Muscle of leg (tissue), 11 donors: ENCODE measurements around the gene WASHC2A. TPM values are rescaled to one million over a fixed set of nuclear protein-coding genes. Genes with fewer than 3 reads are reported as not detected.
A peak's percentile ranks its signal among the peaks of the same experiment; 100 is the strongest.
"Not testable (repeated sequence)": the region's sequence is repeated elsewhere in the genome, so short reads cannot be mapped to it uniquely, and the experiment has no call there.

ENCODE experiments used
- DNase-seq: peaks from one replicate; pipeline ENCODE4 v3.0.0; 2013
- H3K27ac ChIP-seq: one replicate; pipeline ENCODE4 v1.5.1; 2013; ENCODE audit warnings: mild to moderate bottlenecking, low read length, control low read depth
- H3K27me3 ChIP-seq: one replicate; pipeline ENCODE4 v1.6.1; 2013; ENCODE audit warnings: low read length; ENCODE audit not compliant: control insufficient read depth, insufficient read depth
- H3K36me3 ChIP-seq: one replicate; pipeline ENCODE4 v1.6.1; 2013; ENCODE audit warnings: low read length; ENCODE audit not compliant: control insufficient read depth, insufficient read depth
- H3K4me1 ChIP-seq: one replicate; pipeline ENCODE4 v1.6.1; 2013; ENCODE audit warnings: low read length; ENCODE audit not compliant: control insufficient read depth, insufficient read depth
- H3K4me3 ChIP-seq: one replicate; pipeline ENCODE4 v1.5.1; 2013; ENCODE audit warnings: low read length, control low read depth
- H3K9me3 ChIP-seq: replicated peaks from 2 replicates; pipeline ENCODE4 v1.6.1; 2013; ENCODE audit warnings: low read depth, low read length; ENCODE audit not compliant: control insufficient read depth
- WGBS: methylation state at CpG from one replicate; pipeline ENCODE4 v1.1.5; 2013; ENCODE audit warnings: missing lambda C conversion rate; ENCODE audit not compliant: insufficient coverage; 5-methylcytosine and 5-hydroxymethylcytosine counted together
- polyA plus RNA-seq, 8 donors: library from polyadenylated mRNA; unstranded; fragments of 120-200 nt; gene quantifications; one replicate each; pipeline versions ENCODE4 v1.2.1 to v1.2.3, GENCODE V29; 2013; ENCODE audit warnings: inconsistent platforms in 1 of 8, low replicate concordance in 1 of 8; ENCODE audit not compliant: insufficient read length in 8 of 8, insufficient read depth in 1 of 8
- total RNA-seq: library from RNA; stranded (reverse); fragments of 120-200 nt; gene quantifications from one replicate; pipeline ENCODE4 v1.2.4, GENCODE V29; 2013

The WASHC2A gene
- total and polyA plus RNA-seq, 9 donors: 22.0 to 32.4 (median 25.2) TPM

DNA sequence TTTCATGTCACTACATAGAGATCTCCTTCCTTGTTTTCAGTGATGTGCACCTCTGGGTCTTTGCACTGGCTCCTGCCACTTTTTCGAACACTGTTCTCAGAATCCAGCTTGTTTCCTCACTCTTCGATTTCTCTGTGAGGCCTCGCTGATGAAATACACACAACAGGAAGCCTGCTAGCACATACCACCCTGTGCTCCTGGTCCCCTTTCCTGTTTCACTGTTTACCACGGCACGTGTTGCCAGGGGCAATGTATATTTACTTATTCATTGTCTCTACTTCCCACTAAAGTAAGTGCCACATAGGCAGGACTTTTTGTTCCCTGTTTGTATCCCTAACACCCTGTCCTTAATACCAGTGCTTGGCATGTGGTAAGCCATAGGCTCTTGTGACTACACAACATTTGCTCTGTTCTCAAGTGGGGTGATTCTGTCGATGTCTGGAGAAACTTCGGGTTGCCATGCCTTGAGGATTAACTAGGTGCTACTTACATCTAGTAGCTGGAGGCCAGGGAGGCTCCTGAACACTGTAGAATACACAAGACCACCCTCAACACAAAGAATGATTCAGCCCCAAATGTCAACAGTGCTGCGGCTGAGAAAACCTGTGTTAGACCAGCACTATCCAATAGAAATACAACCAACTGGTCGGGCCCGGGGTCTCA lies 75.9 kb downstream of the WASHC2A start:
- H3K27ac ChIP-seq, H3K36me3 ChIP-seq, H3K4me3 ChIP-seq, H3K9me3 ChIP-seq, H3K4me1 ChIP-seq, H3K27me3 ChIP-seq: not testable (repeated sequence)
- no CpG with 5 or more reads among the region's 10 CpGs for WGBS
- DNase-seq: peak; percentile 27

DNA sequence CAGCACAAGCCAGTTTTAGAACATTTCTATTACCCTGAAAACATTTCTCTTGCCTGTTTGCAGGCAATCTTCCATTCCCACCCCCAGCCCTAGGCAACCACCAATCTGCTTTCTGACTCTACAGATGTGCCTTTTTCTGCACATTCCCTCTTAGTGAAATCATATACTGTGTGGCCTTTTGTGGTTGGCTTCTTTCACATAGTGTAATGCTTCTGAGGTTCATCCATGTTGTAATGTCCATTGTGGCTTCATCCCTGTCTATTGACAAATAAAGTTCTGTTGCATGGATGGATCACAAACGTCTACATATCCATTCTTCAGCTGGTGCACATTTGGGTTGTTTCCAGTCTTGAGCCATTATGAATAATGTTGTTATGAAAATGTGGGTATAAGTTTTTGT lies 77.8 kb downstream of the WASHC2A start:
- not testable (repeated sequence) for DNase-seq, H3K4me1 ChIP-seq, H3K27ac ChIP-seq, H3K36me3 ChIP-seq, H3K27me3 ChIP-seq, H3K4me3 ChIP-seq, H3K9me3 ChIP-seq
- no CpG with 5 or more reads among the region's 1 CpG for WGBS

DNA sequence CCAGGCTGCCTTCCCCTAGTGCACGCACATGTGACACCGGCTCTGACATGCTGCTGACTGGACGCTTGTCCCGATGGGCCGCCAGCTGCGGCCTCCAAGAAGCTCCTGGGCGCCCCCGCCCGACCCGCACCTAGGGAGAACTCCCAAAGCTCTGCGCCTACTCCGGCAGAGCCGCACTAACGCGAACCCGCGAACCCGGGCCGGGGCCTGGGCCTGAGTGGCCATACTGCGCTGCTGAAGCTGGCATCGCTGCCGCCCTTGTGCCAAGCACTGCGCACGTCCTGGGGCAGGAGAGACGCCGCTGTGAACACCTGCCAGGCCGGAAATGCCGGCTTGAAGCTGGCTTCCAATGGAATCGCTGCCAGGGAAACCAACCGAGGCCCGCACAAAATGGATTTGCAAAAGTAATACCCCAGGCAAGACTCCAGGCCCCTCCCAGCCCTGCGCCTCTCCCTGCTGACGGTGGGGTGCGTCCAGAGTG lies 85.1 kb downstream of the WASHC2A start:
- Histone ChIP-seq H3K9me3 (no peaks in the 10 kb centered on the region), H3K36me3 (no peaks in the 10 kb centered on the region), H3K4me1 (no peaks in the 10 kb centered on the region), H3K4me3 (no peak overlapping the region), H3K27me3 (peaks cover 6% of the 10 kb centered on the region), H3K27ac (no peak overlapping the region)
- 2% methylated on average over 33 of the region's 34 CpGs for WGBS
- DNase-seq: peak; percentile 5

DNA sequence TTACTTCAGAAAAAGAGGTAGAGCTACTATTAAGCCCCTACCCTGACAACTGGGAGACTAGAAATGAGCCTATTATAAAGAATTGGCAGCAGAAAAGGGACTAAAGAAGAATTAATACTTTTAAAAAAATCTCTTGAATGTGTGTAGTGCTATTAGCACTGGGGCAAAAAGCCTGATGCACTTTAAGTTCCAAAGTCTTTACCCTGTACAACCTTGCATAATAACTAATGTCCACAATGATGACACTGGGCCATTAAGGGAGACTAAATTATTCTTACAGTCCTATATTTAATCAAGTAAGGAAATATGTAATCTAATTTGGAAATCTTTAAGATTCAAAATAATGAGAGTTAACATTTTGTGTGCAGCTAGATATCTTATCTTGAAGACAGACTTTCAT lies 90.1 kb downstream of the WASHC2A start:
- H3K27me3 ChIP-seq, H3K27ac ChIP-seq, DNase-seq, H3K4me1 ChIP-seq, H3K9me3 ChIP-seq, H3K4me3 ChIP-seq, H3K36me3 ChIP-seq: not testable (repeated sequence)

DNA sequence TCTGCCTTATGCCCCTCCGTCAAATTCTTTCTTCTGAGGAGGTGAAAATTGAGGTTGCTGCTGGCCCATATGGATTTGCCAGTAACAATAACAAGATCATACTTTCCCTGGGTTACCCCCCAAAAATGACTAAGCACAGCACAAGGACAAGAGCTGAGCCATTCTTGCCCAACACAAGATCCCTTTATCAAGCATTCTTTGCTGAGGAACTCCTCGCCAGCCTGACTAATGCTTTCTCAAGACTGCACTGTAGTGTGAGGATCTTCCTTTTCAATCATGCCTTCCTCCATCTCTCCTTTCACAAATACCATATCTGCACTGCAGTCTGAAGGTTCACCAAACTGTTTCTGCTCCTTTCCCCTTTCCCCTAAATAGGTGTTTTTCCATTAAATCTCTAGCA lies 92.1 kb downstream of the WASHC2A start:
- H3K9me3 ChIP-seq, H3K36me3 ChIP-seq, DNase-seq, H3K4me3 ChIP-seq, H3K27me3 ChIP-seq, H3K27ac ChIP-seq, H3K4me1 ChIP-seq: not testable (repeated sequence)
- 100% methylated on average over 1 of the region's 2 CpGs for WGBS

DNA sequence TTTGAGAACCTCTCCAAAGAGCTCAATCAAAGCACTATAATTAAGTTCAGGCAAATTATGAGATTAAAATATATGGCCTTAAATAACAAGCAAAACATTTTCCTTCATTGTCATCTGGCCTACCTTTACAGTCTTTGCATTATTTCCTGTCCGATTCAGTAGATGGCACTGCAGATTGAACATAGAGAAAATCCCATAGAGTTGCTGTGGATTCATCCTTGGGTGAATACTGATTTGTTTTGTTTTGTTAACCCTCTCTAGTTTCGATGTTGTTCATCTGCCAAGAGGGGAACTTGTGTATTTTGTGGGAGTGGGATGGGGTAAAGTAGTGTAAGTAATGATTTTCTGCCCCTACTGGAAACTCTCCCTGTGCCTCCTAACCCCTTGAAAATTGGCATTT lies 97.3 kb downstream of the WASHC2A start:
- not testable (repeated sequence) for H3K27me3 ChIP-seq, H3K4me1 ChIP-seq, H3K27ac ChIP-seq, H3K9me3 ChIP-seq, H3K4me3 ChIP-seq, H3K36me3 ChIP-seq
- WGBS: no CpG with 5 or more reads among the region's 2 CpGs
- DNase-seq: peak; percentile 8

DNA sequence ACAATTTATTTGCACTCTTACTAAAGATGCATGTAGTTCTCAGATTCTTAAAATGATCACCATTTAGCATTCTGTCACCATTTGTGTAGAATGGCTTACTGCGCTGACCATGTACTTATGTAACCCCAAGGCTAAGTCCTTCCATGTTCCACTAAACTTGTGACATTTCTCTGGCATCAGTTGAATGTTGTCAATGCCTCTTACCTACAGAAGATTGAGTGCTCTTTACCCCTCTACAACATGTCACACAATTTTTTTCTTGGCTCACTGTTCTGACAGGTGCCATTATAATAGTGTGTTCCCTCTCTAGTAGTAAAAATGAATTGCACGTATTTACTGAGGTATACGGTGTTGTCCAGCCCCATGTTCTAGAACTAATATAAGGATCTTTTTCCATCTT lies 100.1 kb downstream of the WASHC2A start:
- not testable (repeated sequence) for H3K4me1 ChIP-seq, H3K27ac ChIP-seq, H3K4me3 ChIP-seq, H3K9me3 ChIP-seq, H3K36me3 ChIP-seq, H3K27me3 ChIP-seq, DNase-seq
- WGBS: no CpG with 5 or more reads among the region's 3 CpGs

DNA sequence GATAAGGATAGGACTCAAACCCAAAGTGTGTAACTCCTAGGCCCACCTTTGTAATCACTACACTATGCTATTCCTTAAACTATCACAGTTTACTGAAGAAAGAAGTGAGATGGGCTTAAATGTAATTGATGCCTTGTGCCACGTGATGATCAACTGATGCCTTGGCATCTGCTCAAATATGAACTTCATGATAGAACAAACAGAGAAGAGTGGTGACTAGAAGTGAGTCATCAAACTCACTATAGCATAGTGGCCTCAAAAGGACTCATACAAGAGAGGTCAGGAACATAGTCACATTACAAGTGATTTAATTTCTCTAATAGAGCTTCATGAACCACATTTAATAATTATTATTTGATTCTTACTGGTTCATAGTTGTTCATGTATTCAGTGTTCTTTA lies 101.8 kb downstream of the WASHC2A start:
- no CpG with 5 or more reads among the region's 1 CpG for WGBS
- not testable (repeated sequence) for DNase-seq, H3K36me3 ChIP-seq, H3K9me3 ChIP-seq, H3K4me1 ChIP-seq, H3K27ac ChIP-seq, H3K4me3 ChIP-seq, H3K27me3 ChIP-seq

DNA sequence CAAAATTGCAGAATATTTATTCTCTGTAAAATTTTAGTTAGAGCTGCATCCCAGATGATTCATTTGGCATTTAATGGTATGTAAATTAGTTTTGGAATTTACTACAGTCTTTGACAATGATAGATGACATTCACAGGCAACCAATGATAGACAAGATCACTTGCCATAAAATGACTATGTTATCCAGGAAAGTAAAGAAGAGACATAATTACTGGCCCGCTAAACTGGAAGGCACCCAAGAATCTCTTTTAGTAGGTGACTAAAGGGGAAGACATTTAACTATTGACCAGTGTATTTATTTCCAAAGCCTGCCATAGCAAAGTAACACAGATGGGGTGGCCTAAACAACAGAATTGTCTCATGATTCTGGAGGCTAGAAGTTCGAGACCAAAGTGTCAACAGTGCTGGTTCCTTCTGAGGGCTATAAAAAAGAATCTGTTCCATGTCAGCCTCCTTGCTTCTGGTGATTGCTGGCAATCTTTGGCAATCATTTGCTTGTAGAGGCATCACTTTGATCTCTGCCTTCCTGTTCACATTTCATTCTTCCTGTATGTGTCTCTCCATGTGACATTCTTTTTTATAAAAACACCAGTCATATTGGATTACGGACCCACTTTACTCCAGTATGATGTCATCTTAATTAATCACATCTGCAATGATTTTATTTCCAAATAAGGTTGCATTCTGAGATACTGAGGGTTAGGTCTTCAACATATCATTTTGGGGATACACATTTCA lies 107.2 kb downstream of the WASHC2A start:
- not testable (repeated sequence) for H3K27ac ChIP-seq, DNase-seq, H3K36me3 ChIP-seq, H3K9me3 ChIP-seq, H3K4me3 ChIP-seq, H3K27me3 ChIP-seq, H3K4me1 ChIP-seq
- no CpG with 5 or more reads among the region's 3 CpGs for WGBS
